WI38 (cell line): ENCODE results near the gene JAK2.

Experiments
- H3K4me3 ChIP-seq: 2 replicates; pipeline ENCODE4 v1.5.1; 2011; ENCODE audit warnings: low read depth, mild to moderate bottlenecking, control low read depth, low read length
- CTCF ChIP-seq: IDR thresholded peaks from 2 replicates; pipeline ENCODE4 v1.5.1; 2012; ENCODE audit warnings: low read depth, mild to moderate bottlenecking, control low read depth, low read length

Gene JAK2

DNA sequence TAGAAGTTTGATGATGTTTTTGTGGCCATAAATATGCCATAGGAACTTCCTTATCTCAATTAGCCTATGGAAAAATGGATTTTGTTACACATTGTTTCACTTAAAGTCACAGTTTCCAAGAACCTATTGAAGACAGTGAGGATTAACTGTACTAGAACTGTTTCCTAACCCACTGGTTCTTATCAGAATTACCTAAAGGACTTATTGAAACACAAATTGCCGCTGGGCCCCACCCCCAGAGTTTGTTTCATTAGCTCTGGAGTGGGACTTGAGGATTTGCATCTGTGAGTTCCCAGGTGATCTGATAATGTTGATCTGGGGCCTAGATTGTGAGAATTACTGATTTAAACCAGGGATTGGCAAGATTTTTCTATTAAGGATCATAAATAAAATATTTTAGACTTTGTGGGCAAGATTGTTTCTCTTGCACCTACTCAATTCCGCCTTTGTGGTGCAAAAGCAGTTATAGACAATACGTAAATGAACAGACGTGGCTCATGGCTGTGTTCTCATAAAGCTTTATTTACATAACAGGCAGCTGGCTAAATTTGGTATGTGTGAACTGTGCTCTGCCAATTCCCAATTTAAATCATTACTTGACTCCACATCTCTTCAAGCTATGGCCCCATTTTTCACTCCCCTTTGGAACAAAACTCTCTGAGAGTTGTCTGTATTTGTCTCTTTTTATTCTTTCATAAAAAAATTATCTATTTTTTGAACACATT is 9.3 kb downstream of the JAK2 start:
- TF ChIP-seq CTCF, result no peak
- H3K4me3 ChIP-seq, result no peak overlapping the region

GRCh38 chr9:4997196-4997595 is 12.1 kb downstream of the JAK2 start:
- TF ChIP-seq CTCF, result no peak
- H3K4me3 ChIP-seq, result no peak overlapping the region

GRCh38 chr9:4997631-4998030 is 12.6 kb downstream of the JAK2 start:
- no peak for TF ChIP-seq CTCF
- no peak overlapping the region for H3K4me3 ChIP-seq

GRCh38 chr9:5002811-5003210 is 17.7 kb downstream of the JAK2 start:
- TF ChIP-seq CTCF, result no peak

GRCh38 chr9:5004481-5004880 is 19.4 kb downstream of the JAK2 start:
- no peak overlapping the region for H3K4me3 ChIP-seq
- TF ChIP-seq CTCF, result no peak

More at GRCh38 chr9:5002811-5003210, 17.7 kb downstream of the JAK2 start:
- no peak overlapping the region for H3K4me3 ChIP-seq

DNA sequence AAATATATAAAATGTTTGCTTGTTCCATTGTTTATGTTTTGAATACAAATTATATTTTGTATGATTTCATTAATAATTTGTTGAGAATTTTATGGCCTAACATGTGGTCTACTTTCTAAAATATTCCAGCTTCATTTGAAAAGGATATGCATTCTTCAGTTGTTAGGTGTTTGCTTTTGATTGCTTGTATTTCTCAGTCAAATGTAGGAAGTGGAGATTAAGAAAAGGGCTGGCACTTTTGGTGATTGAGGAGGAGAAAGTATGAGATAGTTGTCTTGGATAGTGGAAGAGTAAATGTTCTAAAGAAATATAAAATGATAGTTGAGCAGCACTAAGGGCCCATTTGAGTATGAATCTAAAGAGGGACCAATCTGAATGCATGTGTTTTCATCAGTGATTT is 23.1 kb downstream of the JAK2 start:
- H3K4me3 ChIP-seq, result no peak overlapping the region
- TF ChIP-seq CTCF, result no peak

DNA sequence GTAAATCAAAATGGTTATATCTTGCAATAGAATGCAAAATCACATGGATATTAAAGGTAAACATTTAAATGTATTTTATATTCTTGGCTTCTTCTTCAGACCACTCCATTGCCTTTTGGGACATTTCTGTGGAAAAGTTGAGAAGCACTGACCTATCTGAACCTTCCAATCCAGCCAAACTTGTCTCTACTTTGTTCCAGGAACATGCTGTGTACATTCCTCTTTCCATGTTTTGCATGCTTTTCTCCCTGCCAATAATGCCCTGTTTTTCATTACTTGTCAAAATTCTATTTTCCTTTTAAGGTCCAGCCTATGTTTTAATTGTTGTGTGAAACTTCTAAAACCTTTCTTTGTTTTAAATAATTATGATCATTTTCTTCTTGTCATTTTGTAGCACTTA is 28.3 kb downstream of the JAK2 start:
- no peak overlapping the region for H3K4me3 ChIP-seq
- TF ChIP-seq CTCF, result no peak
